Activated gamma-delta T cell treated with anti-CD3 and anti-CD28 coated beads, Interleukin-2, amount 50 U/mL, for 16 hours (primary cell): ENCODE measurements around the gene SLC5A9.
"Not testable (repeated sequence)": the region's sequence is repeated elsewhere in the genome, so short reads cannot be mapped to it uniquely, and the experiment has no call there.

Experiments
- DNase-seq: peaks from one replicate; pipeline ENCODE4 v3.0.0-alpha.2; 2020; ENCODE audit warnings: low read depth

Gene SLC5A9

GRCh38 chr1:48214366-48214765, 8.2 kb upstream of the SLC5A9 start:
- not testable (repeated sequence) for DNase-seq

- DNase-seq: no peak
Observed at GRCh38 chr1:48214820-48215219, 7.7 kb upstream of the SLC5A9 start.

- no peak for DNase-seq
Observed at GRCh38 chr1:48215222-48215621, 7.3 kb upstream of the SLC5A9 start.

GRCh38 chr1:48215889-48216288, 6.6 kb upstream of the SLC5A9 start:
- DNase-seq: no peak

GRCh38 chr1:48216313-48216712, 6.2 kb upstream of the SLC5A9 start:
- no peak for DNase-seq

- DNase-seq: no peak
Observed at GRCh38 chr1:48216941-48217340, 5.6 kb upstream of the SLC5A9 start.

GRCh38 chr1:48217856-48218255, 4.7 kb upstream of the SLC5A9 start:
- DNase-seq: no peak

- no peak for DNase-seq
Observed at GRCh38 chr1:48219803-48220202, 2.7 kb upstream of the SLC5A9 start.

- no peak for DNase-seq
Observed at GRCh38 chr1:48221122-48221521, 1.4 kb upstream of the SLC5A9 start.

- no peak for DNase-seq
Observed at GRCh38 chr1:48221657-48222056, 859 bp upstream of the SLC5A9 start.

GRCh38 chr1:48223366-48224240, 1.1 kb downstream of the SLC5A9 start:
- DNase-seq: no peak

GRCh38 chr1:48224791-48225190, 2.3 kb downstream of the SLC5A9 start:
- no peak for DNase-seq

GRCh38 chr1:48225579-48225978, 3.1 kb downstream of the SLC5A9 start:
- no peak for DNase-seq

GRCh38 chr1:48227165-48228013, 4.9 kb downstream of the SLC5A9 start:
- no peak for DNase-seq

- no peak for DNase-seq
Observed at GRCh38 chr1:48228156-48228555, 5.6 kb downstream of the SLC5A9 start.

GRCh38 chr1:48229317-48229716, 6.8 kb downstream of the SLC5A9 start:
- no peak for DNase-seq

GRCh38 chr1:48230236-48230635, 7.7 kb downstream of the SLC5A9 start:
- no peak for DNase-seq

- DNase-seq: no peak
Observed at GRCh38 chr1:48232722-48233121, 10.2 kb downstream of the SLC5A9 start.

GRCh38 chr1:48233666-48234485, 11.4 kb downstream of the SLC5A9 start:
- DNase-seq: no peak

GRCh38 chr1:48235652-48236051, 13.1 kb downstream of the SLC5A9 start:
- DNase-seq: no peak

GRCh38 chr1:48236716-48237470, 14.4 kb downstream of the SLC5A9 start:
- DNase-seq: no peak
